ENCODE results near the gene ASAP3.

- TF ChIP-seq CTCF (IDR thresholded peaks at IDR 0.05; ENCODE audit: low read depth, low read length, poor library complexity, severe bottlenecking), result no peak
- no peak for TF ChIP-seq EZH2phosphoT487 (IDR thresholded peaks at IDR 0.05; ENCODE audit: borderline replicate concordance, low read length)
Observed at GRCh38 chr1:23461050-23461449, 22.9 kb downstream of the ASAP3 start.
